ENCODE results near the gene KLF11. TPM values are rescaled to one million over a fixed set of nuclear protein-coding genes. Genes with fewer than 3 reads are reported as not detected.

Gene KLF11
- total and polyA plus RNA-seq, 2 experiments from 2014 or later, result 4.8 to 6.6 TPM

GRCh38 chr2:10052216-10052615 lies 8.9 kb downstream of the KLF11 start:
- Histone ChIP-seq H3K4me1 (ENCODE audit: insufficient read depth) (peaks cover 8% of the 10 kb centered on the region; the same call in 1 of the 2 replicates), H3K27me3 (replicated peaks; ENCODE audit: insufficient read depth) (no peaks in the 10 kb centered on the region), H3K4me3 (no peak overlapping the region), H3F3A (ENCODE audit: insufficient read depth) (peaks cover 9% of the 10 kb centered on the region; the same call in 1 of the 2 replicates), H3K9me2 (ENCODE audit: insufficient read depth) (no peaks in the 10 kb centered on the region), H2AFZ (no peak overlapping the region), H3K79me2 (ENCODE audit: insufficient read depth) (peaks cover 13% of the 10 kb centered on the region), H3K9me3 (ENCODE audit: low read depth) (no peaks in the 10 kb centered on the region), H3K27ac (no peak overlapping the region), H3K9ac (no peak overlapping the region), H4K20me1 (ENCODE audit: insufficient read depth) (no peaks in the 10 kb centered on the region), H3K36me3 (ENCODE audit: low read depth) (peaks cover 22% of the 10 kb centered on the region), H3K4me2 (ENCODE audit: unreplicated experiment) (no peak overlapping the region)
- 85% methylated on average over 16 of the region's 16 CpGs for WGBS, 2 experiments (ENCODE audit: low coverage in 1 of 2, low lambda C conversion rate in 2 of 2, missing lambda C conversion rate in 2 of 2)
- in situ Hi-C loops (cut with MboI), result loop anchor here (10.0 kb wide), 1 partner anchor 237 kb away; no protein-coding TSS in a partner anchor
- DNase-seq, result no peak
- TF ChIP-seq EZH2phosphoT487 (IDR thresholded peaks at IDR 0.05; ENCODE audit: insufficient read depth, low read depth), result no peak
- TF ChIP-seq EZH2 (IDR thresholded peaks at IDR 0.05; ENCODE audit: insufficient read depth, poor library complexity, severe bottlenecking), result no peak

- peaks cover 22% of the 10 kb centered on the region for H3K36me3 ChIP-seq (ENCODE audit: low read depth)
- in situ Hi-C loops (cut with MboI), result loop anchor here (10.0 kb wide), 1 partner anchor 239 kb away; no protein-coding TSS in a partner anchor
Observed at GRCh38 chr2:10053351-10053750, 10.0 kb downstream of the KLF11 start.

GRCh38 chr2:10054424-10054823 lies 11.1 kb downstream of the KLF11 start:
- Histone ChIP-seq H2AFZ (no peak overlapping the region), H3F3A (ENCODE audit: insufficient read depth) (peaks cover 9% of the 10 kb centered on the region; the same call in 1 of the 2 replicates), H3K27ac (no peak overlapping the region), H3K4me3 (no peak overlapping the region), H3K9me3 (ENCODE audit: low read depth) (no peaks in the 10 kb centered on the region), H3K4me1 (ENCODE audit: insufficient read depth) (peaks cover 13% of the 10 kb centered on the region), H3K9me2 (ENCODE audit: insufficient read depth) (no peaks in the 10 kb centered on the region), H3K79me2 (ENCODE audit: insufficient read depth) (peaks cover 7% of the 10 kb centered on the region), H3K9ac (no peak overlapping the region), H3K27me3 (replicated peaks; ENCODE audit: insufficient read depth) (no peaks in the 10 kb centered on the region), H3K4me2 (ENCODE audit: unreplicated experiment) (no peak overlapping the region), H4K20me1 (ENCODE audit: insufficient read depth) (no peaks in the 10 kb centered on the region), H3K36me3 (ENCODE audit: low read depth) (peaks cover 18% of the 10 kb centered on the region)
- no peak for DNase-seq
- WGBS, 2 experiments (ENCODE audit: low coverage in 1 of 2, low lambda C conversion rate in 2 of 2, missing lambda C conversion rate in 2 of 2), result 69% methylated on average over 7 of the region's 7 CpGs
- in situ Hi-C loops (cut with MboI), result loop anchor here (10.0 kb wide), 1 partner anchor 240 kb away; no protein-coding TSS in a partner anchor
- no peak for TF ChIP-seq EZH2 (IDR thresholded peaks at IDR 0.05; ENCODE audit: insufficient read depth, poor library complexity, severe bottlenecking)
- no peak for TF ChIP-seq EZH2phosphoT487 (IDR thresholded peaks at IDR 0.05; ENCODE audit: insufficient read depth, low read depth)

More at GRCh38 chr2:10053351-10053750, 10.0 kb downstream of the KLF11 start:
- TF ChIP-seq EZH2phosphoT487 (IDR thresholded peaks at IDR 0.05; ENCODE audit: insufficient read depth, low read depth) (no peak), EZH2 (IDR thresholded peaks at IDR 0.05; ENCODE audit: insufficient read depth, poor library complexity, severe bottlenecking) (no peak)
- Histone ChIP-seq H3F3A (ENCODE audit: insufficient read depth) (peaks cover 9% of the 10 kb centered on the region; the same call in 1 of the 2 replicates), H4K20me1 (ENCODE audit: insufficient read depth) (no peaks in the 10 kb centered on the region), H3K9ac (no peak overlapping the region), H3K4me1 (ENCODE audit: insufficient read depth) (peaks cover 13% of the 10 kb centered on the region), H3K4me2 (ENCODE audit: unreplicated experiment) (no peak overlapping the region), H3K9me2 (ENCODE audit: insufficient read depth) (no peaks in the 10 kb centered on the region), H3K4me3 (no peak overlapping the region), H3K27ac (no peak overlapping the region), H3K27me3 (replicated peaks; ENCODE audit: insufficient read depth) (no peaks in the 10 kb centered on the region), H3K79me2 (ENCODE audit: insufficient read depth) (peaks cover 13% of the 10 kb centered on the region), H3K9me3 (ENCODE audit: low read depth) (no peaks in the 10 kb centered on the region), H2AFZ (no peak overlapping the region)
- whole genome bisulfite sequencing, 2 experiments (ENCODE audit: low coverage in 1 of 2, low lambda C conversion rate in 2 of 2, missing lambda C conversion rate in 2 of 2), result 87 to 88% methylated on average over 4 of the region's 4 CpGs
- no peak for DNase-seq

- 96 to 99% methylated on average over 7 of the region's 7 CpGs for WGBS, 2 experiments (ENCODE audit: low coverage in 1 of 2, low lambda C conversion rate in 2 of 2, missing lambda C conversion rate in 2 of 2)
Observed at GRCh38 chr2:10054976-10055375, 11.6 kb downstream of the KLF11 start.

More at GRCh38 chr2:10054976-10055375, 11.6 kb downstream of the KLF11 start:
- peaks cover 13% of the 10 kb centered on the region for H3K4me1 ChIP-seq (ENCODE audit: insufficient read depth)
- no peak overlapping the region for H3K4me2 ChIP-seq (ENCODE audit: unreplicated experiment)
- no peaks in the 10 kb centered on the region for H3K9me3 ChIP-seq (ENCODE audit: low read depth)
- DNase-seq, result no peak
- no peak overlapping the region for H3K27ac ChIP-seq
- TF ChIP-seq EZH2phosphoT487 (IDR thresholded peaks at IDR 0.05; ENCODE audit: insufficient read depth, low read depth) (no peak), EZH2 (IDR thresholded peaks at IDR 0.05; ENCODE audit: insufficient read depth, poor library complexity, severe bottlenecking) (no peak)
- peaks cover 9% of the 10 kb centered on the region; the same call in 1 of the 2 replicates for H3F3A ChIP-seq (ENCODE audit: insufficient read depth)
- H3K4me3 ChIP-seq, result no peak overlapping the region
- no peak overlapping the region for H2AFZ ChIP-seq
- no peaks in the 10 kb centered on the region for H3K27me3 ChIP-seq (replicated peaks; ENCODE audit: insufficient read depth)
- H3K36me3 ChIP-seq (ENCODE audit: low read depth), result peaks cover 18% of the 10 kb centered on the region
- in situ Hi-C loops (cut with MboI), result loop anchor here (10.0 kb wide), 1 partner anchor 240 kb away; no protein-coding TSS in a partner anchor
- H4K20me1 ChIP-seq (ENCODE audit: insufficient read depth), result no peaks in the 10 kb centered on the region
- H3K9ac ChIP-seq, result no peak overlapping the region
- H3K79me2 ChIP-seq (ENCODE audit: insufficient read depth), result peaks cover 1% of the 10 kb centered on the region; the same call in 1 of the 2 replicates
- no peaks in the 10 kb centered on the region for H3K9me2 ChIP-seq (ENCODE audit: insufficient read depth)

Data from GM23248 (cell line).